ENCODE results near the gene CCR7.

The CCR7 gene

GRCh38 chr17:40545660-40546059, 19.6 kb downstream of the CCR7 start:
- DNase-seq, result no peak
- Histone ChIP-seq H3K27ac (no peak overlapping the region), H3K4me3 (ENCODE audit: low read depth, low read length) (no peak overlapping the region), H3K9me3 (ENCODE audit: severe bottlenecking) (no peaks in the 10 kb centered on the region), H3K36me3 (no peaks in the 10 kb centered on the region), H3K27me3 (ENCODE audit: insufficient read depth, low read depth, severe bottlenecking) (no peaks in the 10 kb centered on the region)
- TF ChIP-seq CTCF (IDR thresholded peaks at IDR 0.05; ENCODE audit: low read depth, low read length), result no peak

DNA sequence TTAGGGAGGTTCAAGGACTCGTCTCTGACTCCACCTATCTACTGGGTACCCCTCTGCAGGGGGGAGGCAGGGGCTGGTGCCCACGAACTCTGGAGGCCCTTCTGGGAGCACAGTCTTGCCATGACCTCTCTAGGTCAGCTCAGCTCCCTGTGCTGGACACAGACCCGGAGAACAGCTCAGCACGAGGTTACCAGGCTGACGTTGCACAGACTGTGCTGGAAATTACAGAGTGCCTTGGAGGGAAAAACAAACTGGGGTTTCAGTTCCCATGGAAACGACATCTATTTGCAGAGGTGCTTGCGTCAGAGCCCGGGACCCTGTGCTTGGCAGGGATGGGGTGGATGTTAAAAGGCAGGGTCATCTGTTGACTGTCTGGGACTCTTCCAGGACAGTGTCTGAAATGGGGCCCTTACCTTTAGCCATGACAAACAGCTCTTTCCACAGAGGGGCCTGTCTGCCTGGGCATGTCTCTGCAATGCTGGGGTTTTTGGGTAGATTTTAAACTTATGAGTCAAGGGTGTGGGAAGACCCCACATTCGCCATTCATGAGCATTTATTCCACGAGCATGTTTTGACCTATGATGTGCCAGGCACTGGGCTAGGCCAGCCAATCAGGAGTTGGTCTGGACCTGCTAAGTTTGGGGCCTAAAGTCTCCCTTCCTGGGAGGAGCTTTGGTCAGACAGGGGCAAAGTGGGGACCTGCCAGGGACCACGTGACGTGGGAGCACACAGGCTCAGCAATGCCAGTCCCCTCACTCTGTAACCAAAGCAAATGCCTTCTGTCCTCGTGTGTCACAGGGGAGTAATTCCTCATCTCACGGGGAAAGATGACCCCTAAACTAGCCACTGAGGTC, 22.5 kb downstream of the CCR7 start:
- DNase-seq, result no peak
- H3K27ac ChIP-seq, result no peak overlapping the region; the same call in 1 of the 2 replicates
- TF ChIP-seq CTCF (IDR thresholded peaks at IDR 0.05; ENCODE audit: low read depth, low read length), result no peak

GRCh38 chr17:40541873-40542557, 23.3 kb downstream of the CCR7 start:
- H3K9me3 ChIP-seq (ENCODE audit: severe bottlenecking), result no peaks in the 10 kb centered on the region
- H3K36me3 ChIP-seq, result no peaks in the 10 kb centered on the region
- no peak overlapping the region for H3K4me3 ChIP-seq (ENCODE audit: low read depth, low read length)
- no peaks in the 10 kb centered on the region for H3K27me3 ChIP-seq (ENCODE audit: insufficient read depth, low read depth, severe bottlenecking)
- no peak overlapping the region for H3K27ac ChIP-seq
- no peak for DNase-seq
- TF ChIP-seq CTCF (IDR thresholded peaks at IDR 0.05; ENCODE audit: low read depth, low read length), result no peak

More for the DNA sequence above, 22.5 kb downstream of the CCR7 start:
- no peaks in the 10 kb centered on the region for H3K27me3 ChIP-seq (ENCODE audit: insufficient read depth, low read depth, severe bottlenecking)
- H3K4me3 ChIP-seq (ENCODE audit: low read depth, low read length), result no peak overlapping the region
- no peaks in the 10 kb centered on the region for H3K36me3 ChIP-seq
- no peaks in the 10 kb centered on the region for H3K9me3 ChIP-seq (ENCODE audit: severe bottlenecking)

- Histone ChIP-seq H3K36me3 (no peaks in the 10 kb centered on the region), H3K27me3 (ENCODE audit: insufficient read depth, low read depth, severe bottlenecking) (no peaks in the 10 kb centered on the region), H3K27ac (no peak overlapping the region), H3K9me3 (ENCODE audit: severe bottlenecking) (no peaks in the 10 kb centered on the region), H3K4me3 (ENCODE audit: low read depth, low read length) (no peak overlapping the region)
- TF ChIP-seq CTCF (IDR thresholded peaks at IDR 0.05; ENCODE audit: low read depth, low read length), result no peak
- no peak for DNase-seq
These were observed 24.0 kb downstream of the CCR7 start for GRCh38 chr17:40541060-40541872.

DNA sequence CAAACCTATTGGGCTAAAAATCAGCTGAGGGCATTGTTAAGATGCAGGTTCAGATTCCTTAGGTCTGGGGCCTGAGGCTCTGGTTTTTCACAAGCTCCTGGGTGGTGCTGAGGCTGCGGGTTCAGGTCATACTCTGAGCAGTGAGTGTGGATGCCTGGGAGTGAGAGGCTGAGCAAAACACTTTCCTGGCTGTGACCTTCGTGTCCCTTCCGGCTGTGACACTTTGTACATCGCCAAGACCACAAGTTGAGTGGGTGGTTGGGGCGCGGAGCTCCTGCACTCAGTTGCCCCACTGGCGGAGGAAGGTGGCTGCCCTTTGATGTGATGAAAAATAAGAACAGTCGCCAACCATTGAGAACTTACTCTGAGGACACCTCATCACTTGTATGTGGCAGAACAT, 24.8 kb downstream of the CCR7 start:
- DNase-seq, result no peak
- H3K9me3 ChIP-seq (ENCODE audit: severe bottlenecking), result no peaks in the 10 kb centered on the region
- no peak for TF ChIP-seq CTCF (IDR thresholded peaks at IDR 0.05; ENCODE audit: low read depth, low read length)
- no peak overlapping the region for H3K4me3 ChIP-seq (ENCODE audit: low read depth, low read length)
- H3K36me3 ChIP-seq, result no peaks in the 10 kb centered on the region
- H3K27me3 ChIP-seq (ENCODE audit: insufficient read depth, low read depth, severe bottlenecking), result no peaks in the 10 kb centered on the region
- no peak overlapping the region for H3K27ac ChIP-seq
